NCI-H1694 treated with DMSO at 0.1 percent for 48 hours (cell line): Measurements from ENCODE around the gene STAP2.
A peak's percentile ranks its signal among the peaks of the same experiment; 100 is the strongest.

ENCODE experiments used
- DNase-seq: peaks from one replicate; lab custom pipeline; 2025; lab: John Stamatoyannopoulos, UW

STAP2 gene

GRCh38 chr19:4338441-4339355 lies at the start of gene STAP2:
Gene STAP2 (minus strand): TSS chr19:4338827. CDS start chr19:4338753, 74 bp downstream.
- no peak for DNase-seq

GRCh38 chr19:4386041-4386782 lies 47.6 kb upstream of the STAP2 start:
- no peak for DNase-seq

- DNase-seq = no peak
Measured at GRCh38 chr19:4385291-4386040, 46.8 kb upstream of the STAP2 start.

GRCh38 chr19:4380254-4380727 lies 41.7 kb upstream of the STAP2 start:
- no peak for DNase-seq

GRCh38 chr19:4379383-4380253 lies 41.0 kb upstream of the STAP2 start:
- no peak for DNase-seq

- no peak for DNase-seq
Measured at GRCh38 chr19:4378886-4379285, 40.3 kb upstream of the STAP2 start.

GRCh38 chr19:4376991-4377781 lies 38.6 kb upstream of the STAP2 start:
- no peak for DNase-seq

- DNase-seq = no peak
Measured at GRCh38 chr19:4376671-4376990, 38.0 kb upstream of the STAP2 start.

GRCh38 chr19:4376028-4376670 lies 37.5 kb upstream of the STAP2 start:
- no peak for DNase-seq

- DNase-seq = peak; percentile 49
Measured at GRCh38 chr19:4375164-4376027, 36.8 kb upstream of the STAP2 start.

- DNase-seq = no peak
Measured at GRCh38 chr19:4374498-4375163, 36.0 kb upstream of the STAP2 start.

- DNase-seq = no peak
Measured at GRCh38 chr19:4373601-4374497, 35.2 kb upstream of the STAP2 start.

- no peak for DNase-seq
Measured at GRCh38 chr19:4373013-4373367, 34.4 kb upstream of the STAP2 start.

GRCh38 chr19:4372165-4373012 lies 33.8 kb upstream of the STAP2 start:
- no peak for DNase-seq

GRCh38 chr19:4371247-4372164 lies 32.9 kb upstream of the STAP2 start:
- no peak for DNase-seq
